SK-N-MC (cell line): Measurements from ENCODE around the gene HMGCS1.

ENCODE experiments used
- EZH2 ChIP-seq: fragments of 200-600 bp; sonication (generic); IDR thresholded peaks from one replicate; pipeline ENCODE4 v1.6.1; 2017; ENCODE audit warnings: antibody characterized with exemption
- POLR2AphosphoS5 ChIP-seq: IDR thresholded peaks from 2 replicates; pipeline ENCODE4 v1.6.1; 2012; ENCODE audit warnings: mild to moderate bottlenecking, low read depth, low read length, borderline replicate concordance

DNA sequence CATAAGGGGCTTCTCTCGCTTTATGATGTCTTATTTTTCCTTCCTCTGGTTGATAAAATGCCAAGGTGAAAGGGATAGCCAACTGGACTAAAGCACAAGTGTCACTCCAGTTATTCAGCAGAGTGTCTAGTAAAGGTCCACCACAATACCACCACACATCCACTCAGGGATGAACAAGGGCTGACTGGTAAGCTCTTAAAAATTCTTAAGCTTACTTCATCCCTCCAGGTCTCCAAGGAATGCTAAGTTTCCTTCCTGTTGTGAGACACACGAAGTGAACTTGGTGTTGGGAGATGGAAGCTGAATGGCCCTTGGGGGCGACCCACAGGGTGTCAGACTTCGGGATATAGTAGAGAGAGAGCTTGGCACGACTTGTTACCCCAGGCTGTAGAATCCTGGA, 3.2 kb upstream of the HMGCS1 start:
- no peak for TF ChIP-seq EZH2
- TF ChIP-seq POLR2AphosphoS5, result no peak
